OCI-LY7 (cell line): Measurements from ENCODE around the gene KMT5B. TPM values are rescaled to one million over a fixed set of nuclear protein-coding genes. Genes with fewer than 3 reads are reported as not detected.

Experiments used
- BruUV-seq: library from RNA; stranded (reverse); fragments of 400-500 nt; replicated peaks from 2 replicates; lab custom pipeline; 2021; lab: Mats Ljungman, UMichigan
- CTCF ChIA-PET: fragments of 300-600 bp; sonication (Branson Sonifier 250); formaldehyde crosslinking; loops from one replicate; lab custom pipeline; 2022; ENCODE audit warnings: antibody characterized with exemption; ENCODE audit not compliant: unreplicated experiment; lab: Charles Lee
- POLR2A ChIA-PET: fragments of 300-600 bp; sonication (Branson Sonifier 250); formaldehyde crosslinking; loops from one replicate; lab custom pipeline; 2022; ENCODE audit warnings: antibody characterized with exemption; lab: Charles Lee
- DNase-seq: peaks from one replicate; pipeline ENCODE4 v3.0.0-alpha.2; 2015; ENCODE audit warnings: low spot score
- H2AFZ ChIP-seq: fragments of 200-600 bp; sonication (generic), shearing (Covaris generic); 2 replicates; pipeline ENCODE4 v1.6.1; 2014; ENCODE audit warnings: mild to moderate bottlenecking, antibody characterized with exemption, low read length, moderate library complexity
- H3K27ac ChIP-seq: fragments of 200-600 bp; sonication (generic); 2 replicates; pipeline ENCODE4 v1.5.1; 2014; ENCODE audit warnings: mixed run types, low read depth, mild to moderate bottlenecking, moderate library complexity, low read length, inconsistent platforms; ENCODE audit not compliant: poor library complexity, severe bottlenecking
- H3K36me3 ChIP-seq: fragments of 200-600 bp; sonication (generic); 2 replicates; pipeline ENCODE4 v1.6.1; 2014; ENCODE audit warnings: mild to moderate bottlenecking, antibody characterized with exemption, low read length, moderate library complexity, mixed read lengths; ENCODE audit not compliant: insufficient read depth
- H3K4me1 ChIP-seq: fragments of 200-600 bp; sonication (generic); 2 replicates; pipeline ENCODE4 v1.5.1; 2014; ENCODE audit warnings: mild to moderate bottlenecking, low read length; ENCODE audit not compliant: insufficient read depth, poor library complexity, severe bottlenecking
- H3K4me2 ChIP-seq: fragments of 200-600 bp; sonication (generic); 2 replicates; pipeline ENCODE4 v1.6.1; 2014; ENCODE audit warnings: mild to moderate bottlenecking, low read length
- H3K4me3 ChIP-seq: fragments of 200-600 bp; sonication (generic); 2 replicates; pipeline ENCODE4 v1.5.1; 2014; ENCODE audit warnings: mild to moderate bottlenecking, low read depth, low read length; ENCODE audit not compliant: poor library complexity, severe bottlenecking
- H3K79me2 ChIP-seq: fragments of 200-600 bp; sonication (generic); 2 replicates; pipeline ENCODE4 v1.6.1; 2016; ENCODE audit warnings: low read depth, mild to moderate bottlenecking, low read length, moderate library complexity, mixed read lengths; ENCODE audit not compliant: insufficient read depth
- H3K9me2 ChIP-seq: fragments of 200-600 bp; sonication (generic); 2 replicates; pipeline ENCODE4 v1.6.1; 2016; ENCODE audit warnings: mild to moderate bottlenecking, low read length, mixed read lengths; ENCODE audit not compliant: insufficient read depth
- H3K9me3 ChIP-seq: fragments of 200-600 bp; sonication (generic); 2 replicates; pipeline ENCODE4 v1.6.1; 2014; ENCODE audit warnings: mild to moderate bottlenecking, mixed run types, low read length, mixed read lengths
- H4K20me1 ChIP-seq: fragments of 200-600 bp; sonication (generic); 2 replicates; pipeline ENCODE4 v1.6.1; 2014; ENCODE audit warnings: mild to moderate bottlenecking, antibody characterized with exemption, low read length, moderate library complexity, mixed read lengths; ENCODE audit not compliant: insufficient read depth
- EZH2phosphoT487 ChIP-seq: fragments of 200-600 bp; sonication (generic); IDR thresholded peaks from 2 replicates; pipeline ENCODE4 v1.6.1; 2018; ENCODE audit warnings: low read depth, borderline replicate concordance, mild to moderate bottlenecking, mixed run types, antibody characterized with exemption, low read length, moderate library complexity, mixed read lengths
- intact Hi-C: fragments of 100-400 bp; cut with micrococcal nuclease; formaldehyde crosslinking; loops from one replicate; pipeline ENCODE4 v1.10.0; 2022; ENCODE audit not compliant: unreplicated experiment
- total RNA-seq, 2 experiments: library from RNA; depleted of rRNA in 1 of 2; stranded (reverse); fragments of >200 nt in 1 of 2; shearing (Covaris generic) in 1 of 2; gene quantifications; 2 replicates each; pipeline ENCODE4 v1.2.3, GENCODE V29; 2014 to 2022
- TF ChIP-seq, protein P1 (sequence below): fragments of 200-600 bp; sonication (generic); conservative IDR thresholded peaks from 2 replicates; pipeline ENCODE4 v1.5.1; 2014; ENCODE audit warnings: mild to moderate bottlenecking, antibody characterized with exemption, low read length, moderate library complexity, mixed read lengths

Gene KMT5B
- total RNA-seq, 2 experiments from 2014 or later, result 14.3 to 28.8 TPM

DNA sequence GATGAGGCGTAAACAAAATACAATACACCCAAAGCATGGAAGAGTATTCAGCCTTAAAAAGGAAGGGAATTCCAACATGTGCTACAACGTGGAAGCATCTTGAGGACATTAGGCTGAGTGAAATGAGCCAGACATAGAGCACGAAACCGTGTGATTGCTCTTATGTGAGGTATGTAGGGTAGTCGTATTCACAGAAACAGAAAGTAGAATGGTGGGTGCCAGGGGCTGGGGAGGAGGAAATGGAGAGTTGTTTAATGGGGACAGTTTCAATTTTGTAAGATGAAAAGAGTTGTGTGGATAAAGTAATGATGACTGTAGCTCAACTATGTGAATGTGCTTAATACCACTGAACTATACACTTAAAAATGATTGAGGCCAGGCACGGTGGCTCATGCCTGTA is 10.2 kb upstream of the KMT5B start:
- no peak for TF ChIP-seq EZH2phosphoT487
- TF ChIP-seq, protein P1, sequence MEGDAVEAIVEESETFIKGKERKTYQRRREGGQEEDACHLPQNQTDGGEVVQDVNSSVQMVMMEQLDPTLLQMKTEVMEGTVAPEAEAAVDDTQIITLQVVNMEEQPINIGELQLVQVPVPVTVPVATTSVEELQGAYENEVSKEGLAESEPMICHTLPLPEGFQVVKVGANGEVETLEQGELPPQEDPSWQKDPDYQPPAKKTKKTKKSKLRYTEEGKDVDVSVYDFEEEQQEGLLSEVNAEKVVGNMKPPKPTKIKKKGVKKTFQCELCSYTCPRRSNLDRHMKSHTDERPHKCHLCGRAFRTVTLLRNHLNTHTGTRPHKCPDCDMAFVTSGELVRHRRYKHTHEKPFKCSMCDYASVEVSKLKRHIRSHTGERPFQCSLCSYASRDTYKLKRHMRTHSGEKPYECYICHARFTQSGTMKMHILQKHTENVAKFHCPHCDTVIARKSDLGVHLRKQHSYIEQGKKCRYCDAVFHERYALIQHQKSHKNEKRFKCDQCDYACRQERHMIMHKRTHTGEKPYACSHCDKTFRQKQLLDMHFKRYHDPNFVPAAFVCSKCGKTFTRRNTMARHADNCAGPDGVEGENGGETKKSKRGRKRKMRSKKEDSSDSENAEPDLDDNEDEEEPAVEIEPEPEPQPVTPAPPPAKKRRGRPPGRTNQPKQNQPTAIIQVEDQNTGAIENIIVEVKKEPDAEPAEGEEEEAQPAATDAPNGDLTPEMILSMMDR, result no peak
- intact Hi-C loops, result no loop called here
- no peaks in the 10 kb centered on the region for H4K20me1 ChIP-seq
- no peak for DNase-seq
- no peak overlapping the region for H3K4me2 ChIP-seq
- no peak overlapping the region for H3K4me3 ChIP-seq
- H3K4me1 ChIP-seq, result no peaks in the 10 kb centered on the region
- H3K9me2 ChIP-seq, result no peaks in the 10 kb centered on the region
- H3K79me2 ChIP-seq, result no peaks in the 10 kb centered on the region
- H3K36me3 ChIP-seq, result no peaks in the 10 kb centered on the region
- H3K27ac ChIP-seq, result no peak overlapping the region
- no peaks in the 10 kb centered on the region for H3K9me3 ChIP-seq
- BruUV-seq, result no TSS peak
- CTCF ChIA-PET, result no interaction called here
- POLR2A ChIA-PET, result no interaction called here
- H2AFZ ChIP-seq, result no peak overlapping the region

- Histone ChIP-seq H4K20me1 (no peaks in the 10 kb centered on the region), H3K9me2 (no peaks in the 10 kb centered on the region), H2AFZ (no peak overlapping the region), H3K36me3 (no peaks in the 10 kb centered on the region), H3K27ac (no peak overlapping the region), H3K4me2 (no peak overlapping the region), H3K4me1 (no peaks in the 10 kb centered on the region), H3K9me3 (no peaks in the 10 kb centered on the region), H3K4me3 (no peak overlapping the region), H3K79me2 (no peaks in the 10 kb centered on the region)
- no TSS peak for BruUV-seq
- POLR2A ChIA-PET, result interaction anchor here (1.3 kb wide), 1 partner anchor 10 kb away, joined by 3 read pairs; no protein-coding TSS in a partner anchor
- intact Hi-C loops, result no loop called here
- CTCF ChIA-PET, result no interaction called here
- DNase-seq, result no peak
- TF ChIP-seq EZH2phosphoT487, result no peak
- TF ChIP-seq, protein P1, result no peak
Measured at GRCh38 chr11:68221406-68221805, 8.3 kb upstream of the KMT5B start.

GRCh38 chr11:68216171-68216938 is 3.3 kb upstream of the KMT5B start:
- TF ChIP-seq, protein P1, result no peak
- no peak for TF ChIP-seq EZH2phosphoT487
- Histone ChIP-seq H3K79me2 (peaks cover 12% of the 10 kb centered on the region), H4K20me1 (peaks cover 10% of the 10 kb centered on the region), H3K4me2 (no peak overlapping the region), H3K4me1 (peaks cover 18% of the 10 kb centered on the region), H3K9me3 (no peaks in the 10 kb centered on the region), H3K4me3 (no peak overlapping the region), H3K36me3 (no peaks in the 10 kb centered on the region), H3K27ac (no peak overlapping the region), H3K9me2 (no peaks in the 10 kb centered on the region), H2AFZ (no peak overlapping the region)
- ChIA-PET POLR2A (no interaction called here), CTCF (interaction anchor here (0.6 kb wide), 1 partner anchor 10 kb away, joined by 3 read pairs; no protein-coding TSS in a partner anchor)
- BruUV-seq, result no TSS peak
- DNase-seq, result no peak
- intact Hi-C loops, result no loop called here
